Right kidney (tissue), 1 donor: ENCODE results near the gene KBTBD12.

ENCODE experiments used
- DNase-seq: peaks from one replicate; pipeline ENCODE4 v3.0.0-alpha.2; 2016

The KBTBD12 gene

GRCh38 chr3:127953091-127954035 is 38.3 kb downstream of the KBTBD12 start:
- DNase-seq: no peak

DNA sequence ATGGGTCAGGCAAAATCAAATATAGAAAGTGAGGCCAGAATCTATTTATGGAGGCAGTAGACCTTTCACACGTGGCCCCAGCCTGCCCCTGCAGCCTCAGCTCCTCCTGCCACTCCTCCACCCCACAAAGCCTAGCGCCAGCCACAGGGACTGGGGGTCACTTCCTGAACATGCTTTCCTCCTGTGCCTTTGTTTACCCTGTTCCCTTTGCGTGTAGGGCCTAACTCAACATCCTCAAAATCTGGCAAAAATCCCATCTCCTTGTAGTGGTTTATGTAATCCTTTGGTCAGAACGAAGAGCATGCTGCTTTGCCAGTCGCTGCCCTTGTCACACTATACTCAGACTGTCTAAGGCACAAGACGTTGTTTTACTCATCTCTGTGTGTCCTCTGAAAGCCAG is 39.6 kb downstream of the KBTBD12 start:
- no peak for DNase-seq

DNA sequence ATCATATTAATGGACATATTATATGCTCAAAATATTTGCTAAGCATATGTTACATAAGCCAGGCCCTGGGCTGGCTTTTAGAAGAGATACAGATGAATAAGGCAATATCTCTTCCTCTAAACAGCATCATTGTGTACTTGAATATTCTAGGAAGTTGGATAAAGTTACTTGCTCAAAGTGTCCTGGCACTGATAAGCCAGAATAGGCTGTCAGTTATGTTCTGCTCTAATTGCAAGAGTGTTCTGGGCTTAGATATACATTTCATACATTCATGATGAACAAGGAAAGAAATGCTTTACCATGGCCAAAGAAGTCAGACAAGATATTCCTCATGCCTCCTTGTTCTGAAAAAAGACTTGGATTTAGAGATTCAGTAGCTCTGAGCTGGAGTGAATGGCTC is 40.7 kb downstream of the KBTBD12 start:
- DNase-seq: no peak

DNA sequence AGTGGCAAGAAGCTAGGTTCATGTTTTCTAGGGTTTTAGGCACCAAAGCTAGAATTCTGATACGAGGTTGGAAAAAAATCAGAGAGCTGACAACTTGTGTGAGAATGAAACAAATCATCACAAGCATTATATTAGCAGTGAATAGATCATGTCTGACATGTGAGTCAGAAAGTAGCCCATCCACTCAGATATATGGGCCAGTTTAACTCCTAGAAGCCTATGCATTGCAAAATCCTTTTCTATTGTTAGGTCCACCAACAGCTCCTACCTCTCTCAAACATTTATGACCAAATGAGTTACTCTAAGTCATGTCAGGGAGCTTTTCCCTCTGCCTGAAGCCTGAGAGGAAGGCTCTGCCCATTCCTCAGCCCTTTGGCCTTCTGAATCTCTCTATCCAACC is 44.0 kb downstream of the KBTBD12 start:
- no peak for DNase-seq

DNA sequence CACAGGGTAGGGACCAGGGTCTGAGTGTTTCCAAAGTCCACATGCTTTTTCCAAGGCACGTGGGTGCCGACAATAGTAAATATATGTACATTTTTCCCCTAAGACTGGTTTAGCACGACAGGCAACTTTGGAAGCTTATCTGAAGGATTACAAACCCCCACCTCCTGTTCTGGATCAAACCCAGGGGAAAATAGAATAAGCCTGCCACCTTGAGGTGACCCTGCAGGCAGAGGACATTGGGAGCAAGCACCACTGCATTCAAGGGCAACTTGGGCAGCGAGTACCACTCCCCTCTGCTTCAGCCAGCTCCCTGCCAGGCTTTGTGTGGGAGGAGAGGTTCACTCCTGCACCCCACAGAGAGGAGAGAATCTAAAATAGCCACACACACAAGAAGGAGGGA is 44.8 kb downstream of the KBTBD12 start:
- DNase-seq: no peak

DNA sequence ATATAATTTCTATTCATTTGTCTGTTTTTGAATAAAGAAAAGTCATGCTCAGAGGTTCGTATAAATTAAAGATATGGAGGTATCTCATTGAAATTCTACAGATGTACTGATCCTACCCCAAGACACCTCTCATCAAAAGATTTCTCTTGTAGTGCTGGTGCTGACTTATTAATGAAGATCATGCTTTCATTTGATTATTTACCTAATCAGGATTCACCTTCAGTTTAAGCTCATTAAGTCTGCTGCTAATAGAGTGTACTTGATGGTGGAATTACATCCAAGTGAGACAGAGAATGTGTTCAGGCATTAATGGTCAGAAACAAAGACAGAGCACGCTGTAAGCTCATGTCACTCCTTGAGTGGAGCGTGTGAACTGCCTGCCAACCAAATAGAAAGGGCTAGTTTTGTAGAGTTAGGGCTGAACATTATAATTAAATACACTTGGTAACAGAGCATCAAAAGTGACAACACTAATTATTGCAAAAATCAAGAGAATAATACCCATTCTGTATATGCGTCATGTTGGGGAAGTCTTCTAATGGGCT is 45.5 kb downstream of the KBTBD12 start:
- no peak for DNase-seq

DNA sequence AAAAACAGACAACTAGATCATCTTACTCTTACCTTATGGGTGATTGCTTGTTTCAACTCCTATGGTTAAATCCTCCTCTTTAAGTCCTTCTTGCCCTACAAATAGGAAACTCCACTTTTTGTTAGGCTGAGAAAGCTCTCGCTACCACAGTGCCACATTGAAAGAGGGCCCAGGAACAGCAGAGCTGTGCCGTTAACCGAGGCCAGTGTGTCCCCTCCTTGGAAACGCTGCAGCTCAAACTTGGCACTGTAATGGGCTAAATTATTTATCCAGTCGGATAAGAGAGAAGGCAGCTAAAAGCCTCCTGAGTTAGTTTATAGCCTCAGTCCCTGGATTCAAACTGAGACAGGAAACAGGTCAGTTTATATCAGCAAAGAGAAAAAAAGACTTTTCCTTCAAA is 46.1 kb downstream of the KBTBD12 start:
- DNase-seq: no peak

- no peak for DNase-seq
These were observed 46.9 kb downstream of the KBTBD12 start for GRCh38 chr3:127961963-127962362.

GRCh38 chr3:127962937-127963336 is 47.9 kb downstream of the KBTBD12 start:
- DNase-seq: no peak

- DNase-seq: no peak
These were observed 49.0 kb downstream of the KBTBD12 start for GRCh38 chr3:127964053-127964452.

DNA sequence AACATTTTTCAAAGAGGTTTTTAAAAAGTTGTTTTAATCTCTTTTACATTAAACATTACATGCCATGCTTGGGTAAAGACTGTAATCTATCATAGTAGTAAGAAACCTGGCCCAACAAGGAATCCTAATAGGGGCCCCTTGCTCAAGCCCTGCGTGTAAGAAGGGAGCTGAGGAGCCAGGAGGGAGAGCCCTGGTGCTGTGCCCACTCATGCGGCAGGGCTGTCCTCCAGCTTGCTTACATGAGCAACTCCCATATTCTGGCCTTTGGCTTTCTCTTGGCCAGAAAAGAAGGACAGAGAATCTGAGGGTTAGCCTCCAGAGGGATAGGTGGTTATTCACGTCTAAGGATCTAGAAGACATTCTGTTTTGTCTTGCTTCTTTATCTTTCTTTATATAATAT is 49.8 kb downstream of the KBTBD12 start:
- DNase-seq: no peak

- no peak for DNase-seq
These were observed 52.3 kb downstream of the KBTBD12 start for GRCh38 chr3:127967316-127967715.

DNA sequence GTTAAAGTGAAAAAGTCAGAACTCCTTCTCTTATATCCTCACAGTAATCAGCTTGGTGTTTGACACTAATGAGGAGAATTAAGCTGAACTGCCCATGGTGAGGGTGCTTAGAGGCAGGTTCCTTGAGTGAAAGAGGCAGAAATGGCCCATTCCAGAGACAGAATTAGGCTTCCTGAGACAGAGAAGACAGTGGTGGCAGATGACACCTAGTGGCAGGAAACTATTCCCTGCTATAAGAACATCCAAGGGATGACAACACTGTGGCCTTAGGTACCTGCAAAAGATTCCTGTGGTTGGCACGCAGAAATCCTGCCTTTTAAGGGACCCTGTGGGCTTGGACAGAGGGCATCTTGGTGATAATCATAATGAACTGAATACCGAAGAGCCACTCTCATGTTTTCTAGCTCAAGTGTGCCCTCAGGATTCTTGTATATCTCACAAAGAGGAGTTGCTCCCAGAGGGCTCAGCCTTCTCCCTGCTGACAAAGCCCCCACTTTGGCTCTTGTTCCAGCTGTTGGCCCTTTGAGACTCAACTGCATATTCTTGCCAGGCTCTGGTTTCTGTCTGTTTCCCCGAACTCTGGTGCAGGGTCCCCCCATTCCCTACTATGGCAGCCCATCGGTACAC is 56.0 kb downstream of the KBTBD12 start:
- DNase-seq: no peak

GRCh38 chr3:127974226-127974625 is 59.2 kb downstream of the KBTBD12 start:
- DNase-seq: no peak

DNA sequence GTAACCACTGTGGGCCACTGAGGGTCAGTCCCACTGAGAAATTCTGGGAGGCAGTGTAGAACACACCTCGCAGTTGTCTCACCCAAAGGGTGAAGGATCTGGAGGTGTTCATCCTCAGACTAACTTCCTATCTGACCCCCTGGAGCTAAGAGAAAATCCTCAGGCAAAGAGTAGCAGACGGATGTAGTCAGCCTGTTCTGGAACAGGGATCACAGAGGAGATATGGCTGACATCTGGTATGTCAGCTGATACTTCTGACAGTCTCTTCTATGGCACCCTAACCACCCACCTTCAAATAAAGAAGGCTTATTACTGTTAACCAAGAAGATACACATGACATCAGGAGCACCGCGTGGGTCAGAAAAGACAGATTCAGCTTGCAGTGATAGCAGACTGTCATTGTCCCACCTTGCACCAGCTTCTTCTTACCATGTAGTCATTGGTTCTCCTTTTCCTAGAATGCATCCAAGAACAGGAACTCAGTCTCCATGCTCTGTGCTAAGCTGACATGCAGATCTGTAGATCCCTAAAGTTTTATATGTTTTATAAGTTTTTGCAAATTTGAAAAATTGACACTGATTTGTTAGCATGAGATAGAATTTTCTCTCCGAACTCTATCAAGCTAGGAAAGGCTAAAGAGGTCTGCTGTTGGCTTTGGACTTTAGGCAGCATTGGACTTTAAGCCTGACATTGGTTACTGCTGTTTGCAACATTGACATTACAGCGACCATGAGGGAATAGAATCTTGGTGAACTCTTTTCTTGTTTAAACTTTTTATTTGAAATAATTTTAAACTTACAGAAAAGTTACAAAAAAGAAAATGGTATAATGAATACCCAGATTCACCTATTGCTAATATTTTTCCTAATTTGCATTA is 60.4 kb downstream of the KBTBD12 start:
- DNase-seq: no peak

DNA sequence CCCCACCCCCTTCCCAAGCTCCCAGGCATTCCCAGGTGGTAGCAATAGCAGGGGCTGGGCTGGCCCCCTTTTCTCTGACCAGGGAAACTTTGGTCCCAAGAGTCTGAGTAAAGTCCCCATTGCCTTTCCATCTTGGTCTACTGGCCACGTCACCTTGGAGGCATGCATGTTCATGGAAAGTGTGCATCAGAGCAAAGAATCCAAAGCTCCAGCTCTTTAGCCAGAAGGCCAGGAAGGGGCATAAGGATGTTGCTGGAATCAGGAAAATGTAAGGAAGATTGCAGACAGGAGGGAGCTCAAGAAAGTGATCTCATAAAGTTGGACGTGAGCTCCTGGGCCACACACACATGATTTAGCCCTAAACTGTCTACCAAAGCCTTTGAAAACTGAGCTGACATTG is 63.6 kb downstream of the KBTBD12 start:
- DNase-seq: no peak

DNA sequence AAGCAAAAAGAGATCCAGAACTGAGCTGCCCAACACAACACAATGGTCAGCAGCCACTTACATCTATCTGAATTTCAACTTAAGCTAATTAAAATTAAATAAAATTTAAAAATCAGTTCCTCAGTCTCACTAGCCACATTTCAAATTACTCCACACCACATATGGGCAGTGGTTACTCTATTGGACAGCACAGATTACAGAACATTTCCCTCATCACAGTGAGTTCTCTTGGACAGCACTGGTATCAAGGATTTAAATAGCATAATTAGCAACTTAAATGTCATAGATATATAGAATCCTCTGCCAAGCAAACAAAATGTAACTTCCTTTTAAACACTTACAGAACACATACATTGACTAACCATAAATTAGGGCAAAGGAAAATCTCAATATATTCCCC is 64.4 kb downstream of the KBTBD12 start:
- no peak for DNase-seq

GRCh38 chr3:127981097-127981496 is 66.1 kb downstream of the KBTBD12 start:
- no peak for DNase-seq

DNA sequence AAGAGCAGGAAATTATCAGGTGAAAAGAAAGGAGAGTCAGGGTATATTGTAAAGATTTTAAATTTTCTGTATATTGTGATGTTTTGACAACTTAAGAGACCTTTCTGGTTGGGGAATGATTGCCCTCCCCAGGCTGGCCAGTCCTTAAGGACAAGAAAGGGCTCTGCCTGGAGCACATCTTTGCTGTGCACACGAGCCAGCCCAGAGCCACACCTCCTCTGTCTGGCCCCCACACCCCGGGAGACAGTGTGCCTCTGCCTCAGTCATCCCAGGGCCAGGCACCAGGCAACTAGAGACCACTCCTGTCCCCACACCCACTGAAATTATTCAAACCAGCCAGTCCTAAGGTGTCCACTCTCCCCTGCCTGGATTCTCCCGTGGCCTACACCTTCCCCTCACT is 67.1 kb downstream of the KBTBD12 start:
- DNase-seq: no peak

DNA sequence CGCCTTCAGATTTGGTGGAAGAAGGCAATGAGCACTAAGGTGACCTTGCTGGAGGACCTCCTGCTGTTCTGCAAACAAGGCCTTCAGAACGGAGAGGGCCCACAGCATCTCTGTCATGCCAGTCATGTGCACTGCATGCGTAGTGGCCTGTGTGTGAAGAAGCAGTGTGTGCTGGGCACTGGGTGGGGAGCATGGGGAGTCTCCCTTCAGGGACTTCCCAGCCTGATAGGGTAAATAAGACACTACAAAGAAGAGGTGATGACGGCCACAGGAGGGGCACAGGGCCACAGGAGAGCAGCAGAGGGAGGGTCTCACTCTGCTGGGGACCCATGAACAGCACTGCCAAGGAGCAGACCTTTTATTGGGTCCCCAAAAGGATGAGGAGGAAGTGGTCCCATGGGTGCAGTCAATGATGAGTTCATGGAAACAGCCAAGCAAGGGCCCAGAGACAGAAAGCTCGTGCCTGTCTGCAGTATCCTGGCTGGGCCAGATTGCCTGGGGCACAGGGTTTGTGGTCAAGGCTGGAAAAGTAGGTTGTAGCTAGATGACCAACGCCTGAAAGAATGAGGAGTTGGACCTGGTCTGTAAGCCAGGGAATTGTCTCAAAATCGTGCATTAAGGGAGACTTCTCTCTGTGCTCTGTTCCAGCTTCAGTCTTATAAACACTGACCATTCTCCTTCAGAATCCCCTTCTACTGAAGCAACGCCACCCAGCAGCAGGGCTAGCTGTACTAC is 69.4 kb downstream of the KBTBD12 start:
- no peak for DNase-seq

DNA sequence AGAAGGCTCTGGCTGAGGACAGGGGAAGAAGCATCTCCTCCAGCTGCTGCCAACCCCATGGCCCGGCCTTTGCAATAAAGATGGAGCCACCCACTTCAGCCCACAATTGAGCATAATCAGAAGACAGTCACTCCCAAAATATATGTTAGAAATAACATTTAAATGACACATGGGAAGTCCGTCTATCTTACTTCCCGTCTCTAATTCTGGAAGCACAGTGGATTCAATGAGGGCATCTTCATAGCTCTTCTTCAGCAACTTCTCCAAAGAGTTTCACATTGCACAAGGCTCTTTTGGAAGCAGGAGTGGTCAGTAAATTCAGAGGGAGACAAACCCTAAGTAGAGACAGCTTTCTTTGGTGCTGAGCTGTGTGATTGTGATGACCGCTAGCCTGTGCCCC is 70.2 kb downstream of the KBTBD12 start:
- DNase-seq: no peak

DNA sequence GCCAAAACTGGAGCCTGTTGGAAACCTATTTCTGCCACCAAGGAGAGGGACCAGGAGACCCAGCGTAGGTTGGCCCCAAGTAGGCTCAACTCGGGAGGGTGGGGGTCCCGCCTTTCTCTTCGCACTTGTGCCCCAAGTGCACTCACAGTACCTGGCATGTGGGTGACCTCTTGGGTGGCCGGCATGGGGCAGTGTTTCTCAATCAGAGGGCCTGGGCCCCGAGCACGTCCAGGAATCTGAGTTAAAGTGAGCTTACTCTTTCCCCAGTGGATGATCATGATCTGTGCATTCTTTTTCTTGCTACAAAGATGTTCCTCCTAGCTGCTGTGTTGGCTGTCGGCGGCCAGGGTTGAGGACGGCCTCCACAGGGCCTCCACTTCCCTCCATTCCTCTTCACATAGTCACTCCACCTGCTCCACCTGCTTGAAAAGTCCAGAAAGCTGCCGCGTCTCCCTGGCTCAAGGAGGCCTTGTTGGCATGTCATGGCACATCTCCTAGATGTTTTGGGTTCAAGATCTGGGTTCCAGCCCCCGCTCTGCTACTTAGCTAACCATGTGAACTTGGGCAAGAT is 70.7 kb downstream of the KBTBD12 start:
- DNase-seq: no peak
